ENCODE measurements around the gene CRAMP1. TPM values are rescaled to one million over a fixed set of nuclear protein-coding genes. Genes with fewer than 3 reads are reported as not detected.

The CRAMP1 gene, protein sequence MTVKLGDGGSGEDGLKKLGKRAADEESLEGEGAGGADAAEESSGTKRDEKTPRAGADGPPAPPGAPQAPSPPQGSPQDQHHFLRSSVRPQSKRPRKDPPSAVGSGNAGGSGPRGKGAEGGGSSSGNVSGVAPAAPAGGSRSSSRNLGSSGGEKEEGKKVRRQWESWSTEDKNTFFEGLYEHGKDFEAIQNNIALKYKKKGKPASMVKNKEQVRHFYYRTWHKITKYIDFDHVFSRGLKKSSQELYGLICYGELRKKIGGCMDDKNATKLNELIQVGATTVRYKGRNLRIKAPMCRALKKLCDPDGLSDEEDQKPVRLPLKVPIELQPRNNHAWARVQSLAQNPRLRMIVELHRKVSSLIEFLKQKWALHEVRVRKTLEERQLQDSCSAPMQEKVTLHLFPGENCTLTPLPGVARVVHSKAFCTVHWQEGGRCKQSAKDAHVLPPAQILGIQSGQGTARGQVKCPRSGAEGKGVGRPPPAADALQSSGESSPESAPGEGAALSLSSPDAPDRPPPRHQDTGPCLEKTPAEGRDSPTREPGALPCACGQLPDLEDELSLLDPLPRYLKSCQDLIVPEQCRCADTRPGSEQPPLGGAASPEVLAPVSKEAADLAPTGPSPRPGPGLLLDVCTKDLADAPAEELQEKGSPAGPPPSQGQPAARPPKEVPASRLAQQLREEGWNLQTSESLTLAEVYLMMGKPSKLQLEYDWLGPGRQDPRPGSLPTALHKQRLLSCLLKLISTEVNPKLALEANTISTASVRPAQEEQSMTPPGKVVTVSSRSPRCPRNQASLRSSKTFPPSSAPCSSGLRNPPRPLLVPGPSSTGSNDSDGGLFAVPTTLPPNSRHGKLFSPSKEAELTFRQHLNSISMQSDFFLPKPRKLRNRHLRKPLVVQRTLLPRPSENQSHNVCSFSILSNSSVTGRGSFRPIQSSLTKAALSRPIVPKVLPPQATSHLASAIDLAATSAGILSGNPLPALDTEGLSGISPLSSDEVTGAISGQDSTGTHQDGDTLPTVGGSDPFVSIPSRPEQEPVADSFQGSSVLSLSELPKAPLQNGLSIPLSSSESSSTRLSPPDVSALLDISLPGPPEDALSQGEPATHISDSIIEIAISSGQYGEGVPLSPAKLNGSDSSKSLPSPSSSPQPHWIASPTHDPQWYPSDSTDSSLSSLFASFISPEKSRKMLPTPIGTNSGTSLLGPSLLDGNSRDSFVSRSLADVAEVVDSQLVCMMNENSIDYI (N-terminal part only)
- 10.1 and 10.4 TPM in 2 replicates for total RNA-seq

DNA sequence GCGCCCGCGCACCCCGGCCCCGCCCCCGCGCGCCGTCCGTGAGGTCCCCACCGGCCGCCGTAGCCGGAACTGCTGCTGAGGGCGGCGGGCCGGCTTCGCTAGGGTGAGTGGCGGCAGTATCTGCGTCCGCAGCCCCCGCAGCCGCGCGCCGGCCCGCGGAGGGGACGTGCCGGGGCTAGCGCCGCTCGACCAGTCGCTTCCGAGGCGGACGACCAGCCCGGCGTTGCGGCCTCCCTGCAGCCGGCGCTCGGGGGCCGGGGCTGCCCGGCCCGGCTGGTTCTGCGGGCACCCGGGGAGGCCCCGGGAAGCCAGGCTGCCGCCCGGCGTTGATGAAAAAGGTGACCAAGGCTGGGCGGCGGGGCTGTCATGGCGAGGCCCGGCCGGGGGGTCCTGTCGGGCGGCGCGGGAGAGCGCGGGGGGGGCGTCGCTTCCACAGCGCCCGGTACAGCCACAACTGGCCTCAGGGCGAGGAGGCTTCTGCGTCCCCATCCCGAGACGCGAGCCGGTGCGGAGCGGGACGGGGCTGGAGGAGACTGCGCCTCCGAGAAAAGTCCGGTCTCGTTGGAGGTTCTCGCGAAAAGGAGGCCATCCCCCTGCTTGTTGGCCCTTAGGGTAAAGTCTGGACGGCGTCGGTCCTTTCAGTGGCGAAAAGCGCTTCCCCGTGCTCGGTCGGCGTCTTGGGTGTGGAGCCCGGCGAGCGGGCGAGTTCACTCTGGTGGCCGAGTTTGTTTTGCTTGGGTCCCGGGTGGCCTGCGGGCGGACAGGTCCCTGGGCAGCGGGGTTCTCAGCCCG, at the start of gene CRAMP1:
TSS of gene CRAMP1 (plus strand) at position 41 of the 792 bp plus-strand sequence. CDS start 2,280 bp downstream, outside the sequence.

DNA sequence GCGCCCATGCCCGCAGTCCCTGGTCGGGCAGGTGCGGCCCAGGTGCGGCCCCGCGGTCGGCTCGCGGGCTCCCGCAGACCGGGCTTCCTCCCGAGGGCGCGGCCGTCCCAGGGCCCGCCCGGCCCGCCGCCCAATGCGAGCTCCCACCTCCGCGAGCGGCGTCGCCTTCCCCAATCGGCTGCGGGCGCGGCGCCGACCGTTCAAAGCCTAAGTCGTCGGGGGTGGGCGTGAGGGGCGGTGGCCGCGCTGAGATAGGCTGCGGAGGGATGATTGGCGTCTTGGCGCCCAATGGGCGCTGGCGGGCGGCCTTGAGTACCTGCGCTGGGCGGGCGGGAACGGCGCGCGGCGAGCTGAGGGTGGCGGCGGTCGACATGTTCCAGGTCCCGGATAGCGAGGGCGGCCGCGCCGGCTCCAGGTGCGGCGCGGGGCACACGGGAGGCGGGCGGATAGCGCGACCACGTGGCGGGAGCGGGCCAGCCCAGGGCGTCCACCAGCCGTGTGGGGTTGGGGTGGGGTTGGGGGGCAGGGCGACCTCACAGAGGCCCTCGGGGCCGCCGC, 65.9 kb downstream of the CRAMP1 start, which contains the start of gene JPT2:
TSS of gene JPT2 (plus strand) at position 338 of the 558 bp plus-strand sequence. CDS start at position 372, 34 bp downstream.

DNA sequence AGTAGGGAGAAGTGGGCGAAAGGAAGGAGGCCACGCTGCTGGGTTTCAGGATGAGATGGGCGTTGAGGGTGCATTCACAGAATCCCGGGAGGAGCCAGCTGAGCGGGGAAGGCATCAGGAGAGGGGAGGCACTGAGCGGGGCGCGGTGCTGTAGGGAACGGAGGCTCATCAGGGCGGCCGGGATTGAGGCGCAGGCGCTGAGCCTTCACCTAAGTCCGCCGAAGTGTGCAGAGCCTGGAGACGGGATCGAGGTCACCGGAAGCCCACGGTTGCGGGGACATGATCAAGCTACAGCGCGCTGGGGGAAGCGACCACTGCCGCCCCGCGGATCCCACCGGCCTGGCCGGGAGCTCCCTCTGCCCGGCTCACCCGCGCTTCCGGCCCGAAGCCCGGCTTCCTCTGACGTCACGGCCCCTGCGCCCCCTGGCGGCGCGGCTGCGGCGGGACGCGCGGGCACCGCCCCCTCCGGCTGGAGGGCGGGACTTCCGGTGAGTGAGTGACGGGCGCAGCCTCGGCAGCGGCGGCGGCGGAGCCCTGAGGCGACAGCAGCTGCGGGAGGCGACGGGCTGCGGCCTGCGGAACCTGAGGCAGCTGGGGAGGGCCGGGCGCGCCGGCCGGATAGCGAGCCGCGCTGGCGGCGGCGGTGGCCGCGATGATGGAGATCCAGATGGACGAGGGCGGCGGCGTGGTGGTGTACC, 93.7 kb downstream of the CRAMP1 start, which contains the start of gene MAPK8IP3:
TSS of gene MAPK8IP3 (plus strand) at position 508 of the 698 bp plus-strand sequence. CDS start at position 653, 145 bp downstream.

Other genes with a start within 250 kb of the CRAMP1 start
- gene UNKL, start 197.7 kb upstream of the CRAMP1 start, total RNA-seq: 5.4 and 6.4 TPM in 2 replicates
- gene UQCC4, start 191.6 kb upstream of the CRAMP1 start, total RNA-seq: 16.3 and 19.2 TPM in 2 replicates
- not detected in 2 replicates for gene PERCC1, start 181.3 kb upstream of the CRAMP1 start, total RNA-seq
- 0.11 and 0.17 TPM in 2 replicates for gene CCDC154, start 167.8 kb upstream of the CRAMP1 start, total RNA-seq
- 57.4 and 72.2 TPM in 2 replicates for gene CLCN7, start 137.3 kb upstream of the CRAMP1 start, total RNA-seq
- 0.11 and 0.17 TPM in 2 replicates for gene PTX4, start 123.4 kb upstream of the CRAMP1 start, total RNA-seq
- 13.8 and 16.5 TPM in 2 replicates for gene TELO2, start 119.0 kb upstream of the CRAMP1 start, total RNA-seq
- 142 and 170 TPM in 2 replicates for gene TMEM204, start 78.7 kb upstream of the CRAMP1 start, total RNA-seq
- gene IFT140, start 288 bp upstream of the CRAMP1 start, total RNA-seq: 15.5 and 18.2 TPM in 2 replicates
- 40.2 and 42.5 TPM in 2 replicates for gene JPT2, start 65.9 kb downstream of the CRAMP1 start, total RNA-seq
- 15.8 and 21.9 TPM in 2 replicates for gene MAPK8IP3, start 93.8 kb downstream of the CRAMP1 start, total RNA-seq
- 33.0 and 44.9 TPM in 2 replicates for gene NME3, start 159.2 kb downstream of the CRAMP1 start, total RNA-seq
- gene EME2, start 160.4 kb downstream of the CRAMP1 start, total RNA-seq: 3.8 and 4.0 TPM in 2 replicates
- 51.1 and 58.0 TPM in 2 replicates for gene MRPS34, start 160.8 kb downstream of the CRAMP1 start, total RNA-seq
- 41.3 and 47.0 TPM in 2 replicates for gene SPSB3, start 170.2 kb downstream of the CRAMP1 start, total RNA-seq
- gene NUBP2, start 170.6 kb downstream of the CRAMP1 start, total RNA-seq: 54.0 and 59.8 TPM in 2 replicates
- gene IGFALS, start 181.3 kb downstream of the CRAMP1 start, total RNA-seq: 0.09 and 0.11 TPM in 2 replicates
- gene HAGH, start 214.5 kb downstream of the CRAMP1 start, total RNA-seq: 41.3 and 78.7 TPM in 2 replicates
- gene FAHD1, start 214.8 kb downstream of the CRAMP1 start, total RNA-seq: 54.5 and 67.1 TPM in 2 replicates